Peyer's patch (tissue), 4 donors: Measurements from ENCODE around the gene TCF3.

Experiments used
- CTCF ChIP-seq, 6 experiments: fragments of 450-650 bp in 4 of 6; fragments of 200-600 bp in 2 of 6; sonication (generic) in 1 of 6; IDR thresholded peaks; one replicate each; pipeline ENCODE4 v1.5.1; 2017 to 2019; ENCODE audit warnings: antibody characterized with exemption in 6 of 6, mild to moderate bottlenecking in 3 of 6, moderate library complexity in 1 of 6
- POLR2A ChIP-seq, 2 donors: fragments of 450-650 bp; IDR thresholded peaks; one replicate each; pipeline ENCODE4 v1.5.1; 2017; ENCODE audit warnings: antibody characterized with exemption in 2 of 2, mild to moderate bottlenecking in 2 of 2, moderate library complexity in 2 of 2

- TF ChIP-seq CTCF (IDR thresholded peaks at IDR 0.05) (no peak), POLR2A (IDR thresholded peaks at IDR 0.05) (no peak)
Measured at GRCh38 chr19:1560286-1560882, 92.0 kb downstream of the TCF3 start.
